Measurements from ENCODE around the gene KIF11. TPM values are rescaled to one million over a fixed set of nuclear protein-coding genes. Genes with fewer than 3 reads are reported as not detected.

The KIF11 gene
- total and polyA plus RNA-seq, 2 of the 13 experiments (the other 11 are each of a cell fraction or from before 2014, with no cell fraction given): 8.7 to 38.4 TPM

DNA sequence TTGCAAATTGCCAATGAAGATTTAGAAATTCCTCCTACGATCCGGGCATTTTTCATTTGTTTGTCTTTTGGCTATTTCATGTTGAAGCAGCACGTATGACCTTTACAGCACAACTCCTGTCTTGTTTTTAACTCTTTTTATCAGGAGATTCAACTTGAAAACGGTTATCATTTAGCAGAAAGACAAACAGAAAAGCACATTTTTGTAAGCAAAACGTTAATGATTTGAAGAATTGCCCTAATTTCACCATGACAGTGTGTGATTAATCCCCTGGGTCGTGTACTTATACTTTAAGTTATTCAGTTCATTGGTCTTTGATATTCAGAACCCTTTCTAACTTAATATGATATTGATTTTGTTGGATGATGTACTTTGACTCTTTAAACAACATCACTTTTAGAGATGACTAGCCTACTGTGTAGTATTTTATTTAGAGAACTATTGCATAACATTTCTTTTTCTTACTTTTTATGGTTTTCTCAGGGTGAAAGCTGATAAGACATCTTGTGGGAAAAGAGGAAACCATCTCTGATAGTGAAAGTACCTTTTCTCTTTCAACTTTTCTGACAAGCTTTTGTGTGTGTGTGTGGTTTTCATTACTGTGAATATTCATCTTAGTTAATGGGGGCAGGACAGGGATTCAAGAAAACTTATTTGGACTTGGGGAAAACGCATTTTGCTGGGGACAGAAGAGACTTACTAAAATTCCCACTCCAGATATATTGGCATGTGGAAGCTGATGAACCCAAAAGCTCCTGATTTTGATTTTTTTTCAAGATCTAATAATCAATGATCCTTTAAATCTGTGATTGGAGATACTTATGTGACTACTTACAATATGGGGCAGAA is 105.0 kb downstream of the KIF11 start (continued):
- TF ChIP-seq, protein P1, sequence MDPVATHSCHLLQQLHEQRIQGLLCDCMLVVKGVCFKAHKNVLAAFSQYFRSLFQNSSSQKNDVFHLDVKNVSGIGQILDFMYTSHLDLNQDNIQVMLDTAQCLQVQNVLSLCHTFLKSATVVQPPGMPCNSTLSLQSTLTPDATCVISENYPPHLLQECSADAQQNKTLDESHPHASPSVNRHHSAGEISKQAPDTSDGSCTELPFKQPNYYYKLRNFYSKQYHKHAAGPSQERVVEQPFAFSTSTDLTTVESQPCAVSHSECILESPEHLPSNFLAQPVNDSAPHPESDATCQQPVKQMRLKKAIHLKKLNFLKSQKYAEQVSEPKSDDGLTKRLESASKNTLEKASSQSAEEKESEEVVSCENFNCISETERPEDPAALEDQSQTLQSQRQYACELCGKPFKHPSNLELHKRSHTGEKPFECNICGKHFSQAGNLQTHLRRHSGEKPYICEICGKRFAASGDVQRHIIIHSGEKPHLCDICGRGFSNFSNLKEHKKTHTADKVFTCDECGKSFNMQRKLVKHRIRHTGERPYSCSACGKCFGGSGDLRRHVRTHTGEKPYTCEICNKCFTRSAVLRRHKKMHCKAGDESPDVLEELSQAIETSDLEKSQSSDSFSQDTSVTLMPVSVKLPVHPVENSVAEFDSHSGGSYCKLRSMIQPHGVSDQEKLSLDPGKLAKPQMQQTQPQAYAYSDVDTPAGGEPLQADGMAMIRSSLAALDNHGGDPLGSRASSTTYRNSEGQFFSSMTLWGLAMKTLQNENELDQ (CRISPR knock-in tag; IDR thresholded peaks at IDR 0.05; ENCODE audit: borderline replicate concordance): no peak
- peak; percentile 84; the same call in 1 of the 2 replicates for TF ChIP-seq TBX3 (IDR thresholded peaks at IDR 0.05; ENCODE audit: borderline replicate concordance)
- no peak for TF ChIP-seq ZNF138 (CRISPR knock-in tag; IDR thresholded peaks at IDR 0.05; ENCODE audit: low read depth)
- no peak; the same call in 1 of the 2 replicates for TF ChIP-seq AHR (CRISPR knock-in tag; IDR thresholded peaks at IDR 0.05)
- no peak for TF ChIP-seq ZNF570 (CRISPR knock-in tag; IDR thresholded peaks at IDR 0.05; ENCODE audit: borderline replicate concordance)
- TF ChIP-seq KLF11 (CRISPR knock-in tag; IDR thresholded peaks at IDR 0.05): no peak
- TF ChIP-seq PTBP1 (IDR thresholded peaks at IDR 0.05; ENCODE audit: low read depth, low read length, poor library complexity, severe bottlenecking): no peak
- peak; percentile 75 for TF ChIP-seq RCOR2 (CRISPR knock-in tag; IDR thresholded peaks at IDR 0.05)
- 0 out of 2 replicates have a peak, but pooled peaks have one; percentile 43 for TF ChIP-seq HNRNPUL1 (IDR thresholded peaks at IDR 0.05; ENCODE audit: low read depth, low read length)
- TF ChIP-seq CCDC6 (CRISPR knock-in tag; IDR thresholded peaks at IDR 0.05): no peak
- TF ChIP-seq ERF (CRISPR knock-in tag; IDR thresholded peaks at IDR 0.05): peak; percentile 54; the same call in 1 of the 2 replicates
- no peak for TF ChIP-seq CENPT (CRISPR knock-in tag; IDR thresholded peaks at IDR 0.05; ENCODE audit: low read depth)
- peak; percentile 94 for TF ChIP-seq RARA (CRISPR knock-in tag; IDR thresholded peaks at IDR 0.05)
- TF ChIP-seq MED13 (CRISPR knock-in tag; IDR thresholded peaks at IDR 0.05): peak; percentile 64; the same call in 1 of the 2 replicates
- no peak for TF ChIP-seq NFATC3 (CRISPR knock-in tag; IDR thresholded peaks at IDR 0.05)
- TF ChIP-seq ZNF205 (CRISPR knock-in tag; IDR thresholded peaks at IDR 0.05): peak; percentile 47; the same call in 1 of the 2 replicates
- no peak for TF ChIP-seq WIZ (CRISPR knock-in tag; IDR thresholded peaks at IDR 0.05)
- peak; percentile 35; the same call in 1 of the 2 replicates for TF ChIP-seq ZNF614 (CRISPR knock-in tag; IDR thresholded peaks at IDR 0.05; ENCODE audit: borderline replicate concordance)
- TF ChIP-seq SOX5 (CRISPR knock-in tag; IDR thresholded peaks at IDR 0.05; ENCODE audit: borderline replicate concordance): peak; percentile 81; the same call in 1 of the 2 replicates
- TF ChIP-seq, protein P2, sequence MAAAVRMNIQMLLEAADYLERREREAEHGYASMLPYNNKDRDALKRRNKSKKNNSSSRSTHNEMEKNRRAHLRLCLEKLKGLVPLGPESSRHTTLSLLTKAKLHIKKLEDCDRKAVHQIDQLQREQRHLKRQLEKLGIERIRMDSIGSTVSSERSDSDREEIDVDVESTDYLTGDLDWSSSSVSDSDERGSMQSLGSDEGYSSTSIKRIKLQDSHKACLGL (CRISPR knock-in tag; IDR thresholded peaks at IDR 0.05): no peak
- no peak for TF ChIP-seq PLRG1 (conservative IDR thresholded peaks at IDR 0.05)
- peak; percentile 82; the same call in 1 of the 2 replicates for TF ChIP-seq CEBPB (IDR thresholded peaks at IDR 0.05; ENCODE audit: borderline replicate concordance, low read depth, low read length)
- TF ChIP-seq RBAK (CRISPR knock-in tag; IDR thresholded peaks at IDR 0.05): no peak
- TF ChIP-seq KDM3A (CRISPR knock-in tag; IDR thresholded peaks at IDR 0.05; ENCODE audit: low read depth): 0 out of 2 replicates have a peak, but pooled peaks have one; percentile 19
- TF ChIP-seq HES4 (CRISPR knock-in tag; IDR thresholded peaks at IDR 0.05; ENCODE audit: borderline replicate concordance): no peak
- peak; percentile 69; the same call in 1 of the 2 replicates for TF ChIP-seq CHD4 (IDR thresholded peaks at IDR 0.05; ENCODE audit: borderline replicate concordance, low read length)
- TF ChIP-seq, protein P3, sequence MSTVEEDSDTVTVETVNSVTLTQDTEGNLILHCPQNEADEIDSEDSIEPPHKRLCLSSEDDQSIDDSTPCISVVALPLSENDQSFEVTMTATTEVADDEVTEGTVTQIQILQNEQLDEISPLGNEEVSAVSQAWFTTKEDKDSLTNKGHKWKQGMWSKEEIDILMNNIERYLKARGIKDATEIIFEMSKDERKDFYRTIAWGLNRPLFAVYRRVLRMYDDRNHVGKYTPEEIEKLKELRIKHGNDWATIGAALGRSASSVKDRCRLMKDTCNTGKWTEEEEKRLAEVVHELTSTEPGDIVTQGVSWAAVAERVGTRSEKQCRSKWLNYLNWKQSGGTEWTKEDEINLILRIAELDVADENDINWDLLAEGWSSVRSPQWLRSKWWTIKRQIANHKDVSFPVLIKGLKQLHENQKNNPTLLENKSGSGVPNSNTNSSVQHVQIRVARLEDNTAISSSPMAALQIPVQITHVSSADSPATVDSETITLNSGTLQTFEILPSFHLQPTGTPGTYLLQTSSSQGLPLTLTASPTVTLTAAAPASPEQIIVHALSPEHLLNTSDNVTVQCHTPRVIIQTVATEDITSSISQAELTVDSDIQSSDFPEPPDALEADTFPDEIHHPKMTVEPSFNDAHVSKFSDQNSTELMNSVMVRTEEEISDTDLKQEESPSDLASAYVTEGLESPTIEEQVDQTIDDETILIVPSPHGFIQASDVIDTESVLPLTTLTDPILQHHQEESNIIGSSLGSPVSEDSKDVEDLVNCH (CRISPR knock-in tag; IDR thresholded peaks at IDR 0.05): no peak

Data from HepG2 (cell line).